PC-3 (cell line): ENCODE data around the gene MARF1.

Experiments
- CTCF ChIP-seq: fragments of 300-600 bp; sonication (generic); conservative IDR thresholded peaks from 2 replicates; pipeline ENCODE4 v1.5.1; 2017; ENCODE audit warnings: antibody characterized with exemption, low read depth, mild to moderate bottlenecking, low read length
- EZH2 ChIP-seq: fragments of 300-600 bp; sonication (generic); IDR thresholded peaks from one replicate; pipeline ENCODE4 v1.6.1; 2017; ENCODE audit warnings: antibody characterized with exemption, mild to moderate bottlenecking, low read length; ENCODE audit not compliant: unreplicated experiment
- EZH2phosphoT487 ChIP-seq: fragments of 300-600 bp; sonication (generic); IDR thresholded peaks from 2 replicates; pipeline ENCODE4 v1.6.1; 2018; ENCODE audit warnings: mild to moderate bottlenecking, antibody characterized with exemption, low read length, borderline replicate concordance

DNA sequence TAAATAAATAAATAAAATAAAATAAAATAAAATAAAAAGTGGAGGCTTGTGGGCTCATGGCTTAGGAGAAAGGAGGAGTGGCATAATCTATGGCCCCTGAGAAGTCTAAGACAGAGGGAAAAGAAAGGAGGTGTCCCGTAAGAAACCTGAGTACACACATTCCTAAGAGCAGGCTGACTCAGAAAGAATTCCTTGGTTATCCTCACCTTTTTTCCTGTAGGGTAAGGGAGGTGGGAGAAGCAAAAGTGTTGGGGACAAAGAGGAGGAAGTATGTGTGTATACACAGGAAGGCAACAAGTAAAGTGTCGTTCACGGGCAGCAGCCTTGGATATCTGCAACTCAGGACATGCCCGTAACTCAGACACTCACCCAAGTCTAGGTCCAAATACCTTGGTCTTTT, 29.3 kb downstream of the MARF1 start:
- no peak for TF ChIP-seq CTCF
- no peak for TF ChIP-seq EZH2phosphoT487
- no peak for TF ChIP-seq EZH2
